Neural progenitor cell (in vitro differentiated cells): ENCODE results near the gene CALCOCO2.

Source experiments
- CTCF ChIP-seq: fragments of 200-600 bp; sonication (generic); IDR thresholded peaks from 2 replicates; pipeline ENCODE4 v1.5.1; 2017; ENCODE audit warnings: antibody characterized with exemption, mild to moderate bottlenecking
- EZH2 ChIP-seq: fragments of 200-600 bp; sonication (generic); IDR thresholded peaks from 2 replicates; pipeline ENCODE4 v1.6.1; 2017; ENCODE audit warnings: antibody characterized with exemption, mild to moderate bottlenecking, moderate library complexity

DNA sequence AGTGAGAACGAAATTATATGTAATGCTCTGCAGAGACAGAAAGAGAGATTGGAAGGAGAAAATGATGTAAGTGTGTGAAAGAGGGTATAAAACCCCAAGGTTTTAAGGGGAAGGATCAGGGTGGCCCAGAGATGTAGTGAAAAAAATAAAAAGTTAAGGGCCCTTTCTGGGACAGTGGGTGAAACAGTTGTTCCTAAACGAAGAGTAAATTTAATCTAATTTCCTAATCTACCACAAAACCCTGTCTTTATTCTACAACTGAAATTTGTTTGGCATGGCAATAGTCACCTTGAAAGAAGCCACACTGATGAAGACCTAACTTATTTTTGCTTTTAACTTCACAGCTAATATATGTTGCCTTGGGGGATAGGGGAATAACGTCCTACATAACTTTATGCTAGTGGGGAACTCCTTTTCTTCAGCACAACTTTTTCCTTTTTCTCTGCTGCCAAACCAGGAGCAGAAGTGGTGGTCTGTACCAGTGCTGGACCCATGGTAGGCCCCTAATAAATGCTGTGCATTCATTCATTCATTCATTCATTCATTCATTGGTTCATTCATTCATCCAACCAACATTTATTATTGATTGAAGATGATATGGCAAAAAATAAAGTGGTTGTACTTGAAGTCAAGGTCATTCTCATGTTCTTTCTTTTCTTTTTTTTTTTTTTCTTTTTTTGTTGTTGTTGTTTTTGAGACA lies 25.4 kb downstream of the CALCOCO2 start:
- no peak for TF ChIP-seq CTCF
- TF ChIP-seq EZH2: no peak
